ENCODE data around the gene CEACAM16. TPM values are rescaled to one million over a fixed set of nuclear protein-coding genes. Genes with fewer than 3 reads are reported as not detected.

Gene CEACAM16
- total RNA-seq, 1 experiment from 2014 or later = not detected

GRCh38 chr19:44657211-44657921 lies 41.6 kb upstream of the CEACAM16 start:
- Histone ChIP-seq H3K27ac (ENCODE audit: low read length) (no peak overlapping the region), H3K9ac (ENCODE audit: low read length) (no peak overlapping the region), H3K79me2 (ENCODE audit: low read length) (no peaks in the 10 kb centered on the region), H3K36me3 (ENCODE audit: low read depth, low read length) (peaks cover 64% of the 10 kb centered on the region), H3K4me3 (ENCODE audit: low read length) (no peak overlapping the region), H3F3A (ENCODE audit: low read length, unreplicated experiment) (no peaks in the 10 kb centered on the region), H3K4me1 (ENCODE audit: insufficient read depth, low read length) (0 out of 2 replicates have a peak, but pooled peaks cover 3% of the 10 kb centered on the region), H3K9me3 (ENCODE audit: low read length) (no peaks in the 10 kb centered on the region), H3K9me2 (replicated peaks; ENCODE audit: low read length) (no peaks in the 10 kb centered on the region), H4K20me1 (ENCODE audit: low read length) (no peaks in the 10 kb centered on the region), H2AFZ (ENCODE audit: low read length) (no peak overlapping the region), H3K27me3 (ENCODE audit: low read length) (no peaks in the 10 kb centered on the region), H3K4me2 (ENCODE audit: low read length) (no peak overlapping the region)
- ChIA-PET CTCF (interaction anchor here (1.0 kb wide), 4 partner anchors 21 to 113 kb away, joined by 3 to 4 read pairs (median 4); no protein-coding TSS in a partner anchor), POLR2A (ENCODE audit: unreplicated experiment) (no interaction called here)
- peak; percentile 45 for ATAC-seq
- TF ChIP-seq EZH2phosphoT487 (IDR thresholded peaks at IDR 0.05; ENCODE audit: borderline replicate concordance, low read length) (no peak), CTCF (conservative IDR thresholded peaks at IDR 0.05; ENCODE audit: low read depth, low read length) (peak; percentile 72)
- peak; percentile 54 for DNase-seq
- intact Hi-C loops (cut with micrococcal nuclease) = loop anchor here (1.0 kb wide), 1 partner anchor 69 kb away; no protein-coding TSS in a partner anchor
- BruUV-seq (replicated peaks) = no TSS peak

DNA sequence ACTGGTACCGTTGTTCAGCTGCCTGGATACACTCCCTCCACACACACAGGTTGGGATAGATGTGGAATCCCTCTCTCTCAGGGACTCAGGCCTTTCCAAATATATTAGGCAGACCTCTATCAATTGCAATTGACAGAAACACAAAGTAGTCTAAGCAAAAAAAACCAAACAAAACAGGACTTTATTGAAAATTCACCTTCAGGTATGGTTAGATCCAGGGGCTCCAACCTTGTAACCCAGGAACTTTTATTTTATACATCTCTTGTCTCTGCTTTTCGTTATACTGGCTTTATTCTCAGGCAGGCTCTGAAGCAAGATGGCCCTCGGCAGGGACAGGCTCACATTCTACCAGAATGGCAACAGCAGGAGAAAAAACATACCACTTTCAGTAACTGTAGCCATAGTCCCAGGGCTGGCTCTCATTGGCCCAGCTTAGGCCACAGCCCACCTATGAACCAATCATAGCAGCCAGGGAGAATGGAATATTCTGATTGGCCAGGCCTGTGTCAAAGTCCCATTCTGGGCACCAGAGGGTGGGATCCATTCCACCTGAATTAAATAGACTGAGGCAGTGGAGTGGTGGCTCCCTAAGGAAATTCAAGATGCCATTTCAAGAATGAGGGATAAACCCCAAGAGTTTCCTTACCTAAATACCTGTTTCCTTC lies 40.8 kb upstream of the CEACAM16 start:
- H3K36me3 ChIP-seq (ENCODE audit: low read depth, low read length) = peaks cover 65% of the 10 kb centered on the region
- H3K4me1 ChIP-seq (ENCODE audit: insufficient read depth, low read length) = 0 out of 2 replicates have a peak, but pooled peaks cover 3% of the 10 kb centered on the region
- no peak overlapping the region for H3K4me2 ChIP-seq (ENCODE audit: low read length)
- no peaks in the 10 kb centered on the region for H4K20me1 ChIP-seq (ENCODE audit: low read length)
- no peak overlapping the region for H3K27ac ChIP-seq (ENCODE audit: low read length)
- H3K4me3 ChIP-seq (ENCODE audit: low read length) = no peak overlapping the region
- no peak for DNase-seq
- ATAC-seq = no peak
- CTCF ChIA-PET = no interaction called here
- no peaks in the 10 kb centered on the region for H3K27me3 ChIP-seq (ENCODE audit: low read length)
- BruUV-seq (replicated peaks) = no TSS peak
- no peak overlapping the region for H3K9ac ChIP-seq (ENCODE audit: low read length)
- H3F3A ChIP-seq (ENCODE audit: low read length, unreplicated experiment) = no peaks in the 10 kb centered on the region
- TF ChIP-seq CTCF (conservative IDR thresholded peaks at IDR 0.05; ENCODE audit: low read depth, low read length) = no peak
- no peak for TF ChIP-seq EZH2phosphoT487 (IDR thresholded peaks at IDR 0.05; ENCODE audit: borderline replicate concordance, low read length)
- TF ChIP-seq EZH2 (IDR thresholded peaks at IDR 0.05; ENCODE audit: low read length, unreplicated experiment) = no peak
- no peaks in the 10 kb centered on the region for H3K9me2 ChIP-seq (replicated peaks; ENCODE audit: low read length)
- no peaks in the 10 kb centered on the region for H3K79me2 ChIP-seq (ENCODE audit: low read length)
- no peaks in the 10 kb centered on the region for H3K9me3 ChIP-seq (ENCODE audit: low read length)
- POLR2A ChIA-PET (ENCODE audit: unreplicated experiment) = no interaction called here
- intact Hi-C loops (cut with micrococcal nuclease) = no loop called here
- no peak overlapping the region for H2AFZ ChIP-seq (ENCODE audit: low read length)

Measured in PC-3 (cell line).